ENCODE measurements around the gene THPO.

THPO gene

GRCh38 chr3:184327171-184327570 is 50.8 kb downstream of the THPO start:
- peaks cover 2% of the 10 kb centered on the region for H3K4me1 Mint-ChIP-seq (ENCODE audit: low read depth)
- H3K27me3 Mint-ChIP-seq (ENCODE audit: low read depth), result no peaks in the 10 kb centered on the region
- no peaks in the 10 kb centered on the region for H3K9me3 Mint-ChIP-seq
- peaks cover 79% of the 10 kb centered on the region for H3K36me3 Mint-ChIP-seq (ENCODE audit: low read depth)
- H3K4me3 Mint-ChIP-seq, result no peak overlapping the region
- no peak overlapping the region for H3K27ac Mint-ChIP-seq

- no peak overlapping the region for H3K27ac Mint-ChIP-seq
- H3K9me3 Mint-ChIP-seq, result no peaks in the 10 kb centered on the region
- peaks cover 1% of the 10 kb centered on the region for H3K4me1 Mint-ChIP-seq (ENCODE audit: low read depth)
- H3K4me3 Mint-ChIP-seq, result no peak overlapping the region
- H3K36me3 Mint-ChIP-seq (ENCODE audit: low read depth), result peaks cover 75% of the 10 kb centered on the region
- no peaks in the 10 kb centered on the region for H3K27me3 Mint-ChIP-seq (ENCODE audit: low read depth)
Measured at GRCh38 chr3:184325715-184326369, 52.2 kb downstream of the THPO start.

GRCh38 chr3:184325269-184325668 is 52.7 kb downstream of the THPO start:
- H3K27me3 Mint-ChIP-seq (ENCODE audit: low read depth), result no peaks in the 10 kb centered on the region
- peaks cover 74% of the 10 kb centered on the region for H3K36me3 Mint-ChIP-seq (ENCODE audit: low read depth)
- H3K9me3 Mint-ChIP-seq, result no peaks in the 10 kb centered on the region
- H3K4me1 Mint-ChIP-seq (ENCODE audit: low read depth), result peaks cover 1% of the 10 kb centered on the region
- no peak overlapping the region for H3K4me3 Mint-ChIP-seq
- no peak overlapping the region for H3K27ac Mint-ChIP-seq

GRCh38 chr3:184323696-184324095 is 54.3 kb downstream of the THPO start:
- Mint-ChIP-seq H3K36me3 (ENCODE audit: low read depth) (peaks cover 65% of the 10 kb centered on the region), H3K4me3 (no peak overlapping the region), H3K27me3 (ENCODE audit: low read depth) (no peaks in the 10 kb centered on the region), H3K4me1 (ENCODE audit: low read depth) (peaks cover 6% of the 10 kb centered on the region), H3K9me3 (no peaks in the 10 kb centered on the region), H3K27ac (no peak overlapping the region)

- Mint-ChIP-seq H3K4me3 (no peak overlapping the region), H3K27ac (no peak overlapping the region), H3K27me3 (ENCODE audit: low read depth) (no peaks in the 10 kb centered on the region), H3K36me3 (ENCODE audit: low read depth) (peaks cover 63% of the 10 kb centered on the region), H3K4me1 (ENCODE audit: low read depth) (peaks cover 9% of the 10 kb centered on the region), H3K9me3 (no peaks in the 10 kb centered on the region)
Measured at GRCh38 chr3:184322731-184323487, 55.1 kb downstream of the THPO start.
